ENCODE results near the gene TMEM184B. TPM values are rescaled to one million over a fixed set of nuclear protein-coding genes. Genes with fewer than 3 reads are reported as not detected.

The TMEM184B gene
- polyA plus RNA-seq, 4 donors: 37.9 to 48.7 (median 39.8) TPM

- no peak for DNase-seq (ENCODE audit: low read depth in 4 of 4, low spot score in 2 of 4)
These were observed 60.4 kb downstream of the TMEM184B start for GRCh38 chr22:38212442-38212841.

GRCh38 chr22:38211556-38211955 lies 61.3 kb downstream of the TMEM184B start:
- DNase-seq (ENCODE audit: low read depth in 4 of 4, low spot score in 2 of 4): no peak

GRCh38 chr22:38208551-38208968 lies 64.2 kb downstream of the TMEM184B start:
- DNase-seq (ENCODE audit: low read depth in 4 of 4, low spot score in 2 of 4): no peak

DNA sequence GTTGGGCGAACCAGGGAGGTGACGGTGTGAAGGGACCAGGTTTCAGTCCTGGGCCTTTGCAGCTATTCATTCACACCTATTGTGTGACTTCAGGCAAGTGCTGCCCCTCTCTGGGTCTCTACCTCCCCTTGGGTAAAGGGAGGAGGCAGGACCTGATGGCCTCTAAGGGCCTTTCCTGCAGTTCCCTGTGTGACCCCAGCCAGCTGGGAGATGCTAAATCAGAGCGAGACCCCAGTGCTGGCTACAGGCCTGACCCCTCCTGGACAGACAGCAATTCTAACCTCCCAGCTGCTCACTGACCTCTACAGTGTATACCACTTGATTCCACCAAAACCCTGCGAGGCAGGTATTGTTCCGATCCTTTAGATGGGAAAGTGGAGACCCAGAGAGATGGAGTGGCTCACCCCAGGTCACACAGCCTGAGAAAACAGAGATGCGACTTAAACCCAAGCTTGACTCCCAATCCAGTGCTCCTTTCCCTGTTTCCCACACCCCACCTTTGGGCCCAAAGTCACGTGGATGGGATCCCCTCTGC lies 64.8 kb downstream of the TMEM184B start:
- no peak for DNase-seq (ENCODE audit: low read depth in 4 of 4, low spot score in 2 of 4)

- no peak for DNase-seq (ENCODE audit: low read depth in 4 of 4, low spot score in 2 of 4)
These were observed 67.3 kb downstream of the TMEM184B start for GRCh38 chr22:38205261-38206128.

DNA sequence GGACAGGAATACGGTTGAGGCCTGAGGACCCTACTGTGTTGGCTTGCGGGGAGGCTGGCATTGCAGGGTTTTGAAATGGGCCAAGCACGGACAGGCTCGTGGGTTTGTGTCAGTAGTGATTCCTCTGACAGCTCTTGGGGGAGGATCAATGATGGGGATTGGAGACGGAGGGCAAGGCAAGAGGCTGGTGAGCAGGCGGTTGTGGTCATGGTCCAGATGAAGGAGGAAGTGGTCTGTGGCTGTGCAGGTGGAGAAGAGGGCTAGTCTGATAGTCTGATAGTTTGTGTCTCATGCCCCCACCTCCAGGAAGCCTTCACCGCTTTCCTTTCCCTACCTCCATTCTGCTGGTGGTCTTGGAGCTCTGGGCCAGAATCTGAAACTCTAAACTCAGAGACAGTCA lies 68.0 kb downstream of the TMEM184B start:
- no peak for DNase-seq (ENCODE audit: low read depth in 4 of 4, low spot score in 2 of 4)

DNA sequence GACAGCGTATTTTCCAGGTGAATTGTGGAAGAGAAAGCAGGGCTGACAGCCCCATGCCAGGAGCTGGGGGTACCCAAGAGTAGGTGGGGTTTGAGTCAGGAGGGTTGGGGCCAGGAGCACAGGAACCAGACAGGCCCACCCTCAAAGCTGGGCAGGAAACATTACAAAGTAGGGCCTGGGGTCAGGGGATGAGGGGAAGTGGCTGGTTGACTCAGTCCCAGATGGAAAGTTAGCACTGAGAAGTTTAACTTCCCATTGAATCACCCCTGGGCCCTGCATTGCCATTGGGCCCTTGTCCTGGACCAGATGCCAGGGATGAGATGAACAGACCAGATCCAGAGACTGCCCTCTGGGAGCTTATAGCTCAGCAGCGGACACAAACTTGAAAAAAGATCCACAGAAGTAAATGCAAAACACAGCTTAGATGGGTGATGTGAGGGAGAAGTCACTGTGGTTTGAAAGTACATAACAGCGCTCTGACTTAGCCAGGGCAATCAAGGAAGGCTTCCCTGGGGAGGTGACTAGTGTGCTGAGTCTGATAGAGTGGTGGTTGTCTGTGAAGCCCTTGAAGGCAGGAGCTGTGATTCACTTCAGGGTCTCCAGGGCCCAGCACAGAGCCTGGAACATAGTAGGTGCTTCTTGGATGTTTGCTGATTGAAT lies 68.8 kb downstream of the TMEM184B start:
- DNase-seq (ENCODE audit: low read depth in 4 of 4, low spot score in 2 of 4): no peak

DNA sequence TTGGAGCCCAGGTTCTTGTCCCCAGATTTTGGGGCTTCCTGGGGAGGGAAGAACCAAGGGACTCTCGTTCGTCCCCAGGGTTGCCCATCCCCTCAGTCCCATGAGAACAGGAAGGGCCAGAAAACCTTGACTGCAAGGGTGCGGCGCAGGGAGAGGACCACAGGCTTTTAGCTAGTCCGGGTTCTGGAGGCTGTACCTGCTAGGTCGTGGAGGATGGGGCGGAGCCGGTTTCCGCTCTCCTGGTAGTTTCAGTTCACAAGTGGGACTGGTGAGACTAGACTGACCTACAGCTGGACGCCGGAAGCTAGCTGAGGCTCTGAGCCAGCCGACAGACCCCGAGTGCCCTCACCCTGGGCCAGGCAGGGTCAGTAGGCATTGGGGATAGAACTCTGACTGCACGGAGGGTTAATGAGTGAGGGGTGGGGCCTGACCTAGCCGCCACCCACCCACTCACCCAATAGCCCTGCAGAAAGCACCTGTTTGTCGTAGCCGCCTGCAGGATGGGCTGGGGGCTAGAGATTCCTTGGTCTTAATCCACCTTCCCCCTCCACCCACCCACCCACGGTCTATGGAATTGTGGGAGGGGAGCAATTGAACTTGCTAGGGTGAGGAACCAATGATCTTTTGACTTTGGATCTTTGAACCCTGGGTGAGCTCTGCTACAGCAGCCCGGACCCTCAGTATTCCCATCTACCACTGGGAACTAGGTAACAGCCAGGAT lies 69.6 kb downstream of the TMEM184B start:
- no peak for DNase-seq (ENCODE audit: low read depth in 4 of 4, low spot score in 2 of 4)

DNA sequence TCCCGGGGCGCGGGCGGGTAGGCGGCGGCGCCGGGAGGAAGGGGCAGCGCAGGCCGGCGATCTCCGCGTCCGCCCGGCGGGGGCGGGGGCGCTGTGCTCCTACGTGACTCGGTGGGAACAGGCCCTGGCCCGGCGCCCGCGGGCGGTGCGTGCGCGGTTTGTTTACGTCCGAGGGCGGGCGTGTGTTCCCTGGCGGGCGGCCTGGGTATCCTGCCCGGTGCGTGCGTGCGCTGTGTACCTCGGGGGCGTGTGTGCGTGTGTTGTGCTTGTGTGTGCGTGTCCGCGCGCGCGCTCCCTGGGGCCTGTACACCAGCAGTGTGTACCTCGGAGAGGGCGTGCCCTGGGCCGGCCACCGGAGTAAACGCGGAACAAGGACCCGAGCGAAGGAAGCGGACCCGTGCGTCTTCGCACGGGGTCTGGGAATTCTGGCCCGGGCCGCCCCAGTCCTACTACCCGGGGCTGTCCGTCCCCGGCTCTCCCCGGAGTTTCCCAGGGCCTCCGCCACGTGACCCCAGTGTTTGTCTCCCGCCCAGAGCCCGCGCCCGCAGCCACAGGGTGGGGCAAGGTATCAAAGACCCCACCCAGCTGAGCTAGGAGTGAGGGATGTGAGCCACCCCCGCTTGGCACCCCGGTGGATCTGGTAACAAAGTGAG lies 70.2 kb downstream of the TMEM184B start:
- DNase-seq (ENCODE audit: low read depth in 4 of 4, low spot score in 2 of 4): no peak

- peak; percentile 79 to 91 (median 90) for DNase-seq (ENCODE audit: low read depth in 4 of 4, low spot score in 2 of 4)
These were observed 70.9 kb downstream of the TMEM184B start, which contains the start of gene MAFF for GRCh38 chr22:38201711-38202436. Gene MAFF (plus strand): TSS chr22:38201994. CDS start chr22:38213854, 11,860 bp downstream.

GRCh38 chr22:38201371-38201710 lies 71.5 kb downstream of the TMEM184B start:
- no peak for DNase-seq (ENCODE audit: low read depth in 4 of 4, low spot score in 2 of 4)

- DNase-seq (ENCODE audit: low read depth in 4 of 4, low spot score in 2 of 4): no peak
These were observed 72.8 kb downstream of the TMEM184B start for GRCh38 chr22:38199826-38200559.

- no peak for DNase-seq (ENCODE audit: low read depth in 4 of 4, low spot score in 2 of 4)
These were observed 75.9 kb downstream of the TMEM184B start for GRCh38 chr22:38196791-38197419.

DNA sequence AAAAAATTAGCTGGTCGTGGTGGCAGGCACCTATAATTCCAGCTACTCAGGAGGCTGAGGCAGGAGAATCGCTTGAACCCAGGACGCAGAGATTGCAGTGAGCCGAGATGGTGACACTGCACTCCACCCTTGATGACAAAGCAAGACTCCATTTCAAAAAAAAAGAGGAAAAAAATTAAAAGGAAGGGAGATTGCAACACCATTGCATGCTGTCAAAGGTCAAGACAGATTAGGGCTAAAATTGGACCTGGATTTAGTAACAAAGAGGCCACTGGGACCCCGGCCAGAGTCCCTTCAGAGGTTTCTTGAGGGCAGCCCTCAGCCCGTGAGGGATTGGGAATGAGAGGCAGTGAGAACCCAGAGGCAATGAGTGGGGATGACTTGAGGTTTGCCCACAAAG lies 79.2 kb downstream of the TMEM184B start:
- no peak for DNase-seq (ENCODE audit: low read depth in 4 of 4, low spot score in 2 of 4)

GRCh38 chr22:38192475-38192863 lies 80.3 kb downstream of the TMEM184B start:
- no peak for DNase-seq (ENCODE audit: low read depth in 4 of 4, low spot score in 2 of 4)

- no peak for DNase-seq (ENCODE audit: low read depth in 4 of 4, low spot score in 2 of 4)
These were observed 80.9 kb downstream of the TMEM184B start for GRCh38 chr22:38191731-38192474.

DNA sequence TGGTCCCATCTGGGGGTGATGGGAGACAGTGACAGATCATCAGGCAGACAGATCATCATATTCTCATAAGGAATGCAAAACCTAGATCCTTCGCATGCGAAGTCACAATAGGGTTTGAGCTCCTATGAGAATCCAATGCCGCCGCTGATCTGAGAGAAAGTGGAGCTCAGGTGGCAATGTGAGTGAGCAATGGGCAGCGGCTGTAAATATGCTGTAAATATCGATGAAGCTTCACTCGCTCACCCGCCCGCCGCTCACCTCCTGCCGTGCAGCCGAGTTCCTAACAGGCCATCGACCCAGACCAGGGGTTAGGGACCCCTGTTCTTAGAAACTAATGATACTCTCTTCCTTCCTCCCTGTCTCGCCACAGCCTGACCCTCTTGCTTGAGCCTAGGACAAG lies 81.8 kb downstream of the TMEM184B start:
- DNase-seq (ENCODE audit: low read depth in 4 of 4, low spot score in 2 of 4): no peak

GRCh38 chr22:38190581-38190980 lies 82.2 kb downstream of the TMEM184B start:
- no peak for DNase-seq (ENCODE audit: low read depth in 4 of 4, low spot score in 2 of 4)
